HCT116 (cell line): ENCODE results near the gene OLFML2A. TPM values are rescaled to one million over a fixed set of nuclear protein-coding genes. Genes with fewer than 3 reads are reported as not detected.

Experiments
- ATAC-seq: fragments of 200-7000 bp; cut with Tn5 transposase; 2 replicates; pipeline ENCODE4 v1.9.1; 2020; ENCODE audit warnings: mild to moderate bottlenecking, moderate library complexity
- BruUV-seq: library from RNA; stranded (reverse); fragments of 400-500 nt; replicated peaks from 2 replicates; lab custom pipeline; 2021; lab: Mats Ljungman, UMichigan
- CTCF ChIA-PET: fragments of 300-600 bp; sonication (Branson Sonifier 250); formaldehyde crosslinking; loops from one replicate; lab custom pipeline; 2021; ENCODE audit warnings: antibody characterized with exemption; lab: Charles Lee
- POLR2A ChIA-PET: fragments of 300-600, 350-600 bp; sonication (Branson Sonifier 250); formaldehyde crosslinking; loops from one replicate; lab custom pipeline; 2021; ENCODE audit warnings: antibody characterized with exemption; lab: Charles Lee
- RAD21 ChIA-PET, 2 experiments: fragments of 300-600 bp; sonication (Branson Sonifier 250); formaldehyde crosslinking; loops; one replicate each; lab custom pipeline; 2023; ENCODE audit warnings: low total read pairs in 2 of 2; ENCODE audit not compliant: uncharacterized antibody in 2 of 2, unreplicated experiment in 2 of 2, low non-redundant PET in 1 of 2; lab: Charles Lee
- DNase-seq: peaks from one replicate; pipeline ENCODE4 v3.0.0-alpha.2; 2010; ENCODE audit warnings: low read depth, low spot score
- H2AFZ ChIP-seq: fragments of 200-600 bp; shearing (Covaris generic), sonication (generic); 2 replicates; pipeline ENCODE4 v1.6.1; 2017; ENCODE audit warnings: low read depth, mixed run types, mixed read lengths, antibody characterized with exemption, low read length; ENCODE audit not compliant: poor library complexity, severe bottlenecking
- H3K27ac ChIP-seq: 2 replicates; pipeline ENCODE4 v1.5.1; 2012; ENCODE audit warnings: low read depth, low read length
- H3K27me3 ChIP-seq: fragments of 200-600 bp; sonication (generic); 2 replicates; pipeline ENCODE4 v1.6.1; 2016; ENCODE audit warnings: mixed run types, low read length, mixed read lengths; ENCODE audit not compliant: insufficient read depth
- H3K36me3 ChIP-seq, 2 experiments: fragments of 200-500 bp in 1 of 2; fragments of 200-600 bp in 1 of 2; sonication (Bioruptor generic) in 1 of 2; sonication (generic) in 1 of 2; 2 replicates each; pipeline versions ENCODE4 v1.5.1 to v1.6.1; 2014 to 2016; ENCODE audit warnings: low read length in 2 of 2, inconsistent platforms in 1 of 2, mixed read lengths in 1 of 2, mixed run types in 1 of 2; ENCODE audit not compliant: insufficient read depth in 2 of 2, control insufficient read depth in 1 of 2
- H3K4me1 ChIP-seq, 2 experiments: fragments of 200-600 bp in 1 of 2; sonication (generic) in 1 of 2; 2 replicates each; pipeline versions ENCODE4 v1.5.1 to v1.6.1; 2012 to 2017; ENCODE audit warnings: low read length in 2 of 2, inconsistent platforms in 1 of 2, mild to moderate bottlenecking in 1 of 2, mixed read lengths in 1 of 2, mixed run types in 1 of 2, moderate library complexity in 1 of 2; ENCODE audit not compliant: insufficient read depth in 2 of 2, control insufficient read depth in 1 of 2
- H3K4me2 ChIP-seq: fragments of 200-600 bp; sonication (generic); 2 replicates; pipeline ENCODE4 v1.6.1; 2017; ENCODE audit warnings: mixed run types, low read length, mixed read lengths
- H3K4me3 ChIP-seq, 2 experiments: fragments of 200-600 bp in 1 of 2; sonication (generic) in 1 of 2; replicated peaks in 1 of 2; 2 replicates each; pipeline ENCODE4 v1.5.1; 2011 to 2016; ENCODE audit warnings: low read length in 2 of 2, control low read depth in 1 of 2, low read depth in 1 of 2, mild to moderate bottlenecking in 1 of 2, mixed read lengths in 1 of 2, mixed run types in 1 of 2
- H3K79me2 ChIP-seq: fragments of 200-600 bp; sonication (generic); 2 replicates; pipeline ENCODE4 v1.6.1; 2017; ENCODE audit warnings: mild to moderate bottlenecking, mixed run types, low read length, moderate library complexity, mixed read lengths; ENCODE audit not compliant: insufficient read depth
- H3K9ac ChIP-seq: fragments of 200-600 bp; sonication (generic); 2 replicates; pipeline ENCODE4 v1.6.1; 2016; ENCODE audit warnings: low read length, mixed read lengths
- H3K9me2 ChIP-seq: fragments of 200-600 bp; sonication (generic), shearing (Covaris generic); 2 replicates; pipeline ENCODE4 v1.6.1; 2017; ENCODE audit warnings: mixed run types, mild to moderate bottlenecking, moderate library complexity; ENCODE audit not compliant: insufficient read depth
- H3K9me3 ChIP-seq, 2 experiments: fragments of 200-500 bp in 1 of 2; fragments of 200-600 bp in 1 of 2; sonication (Bioruptor generic) in 1 of 2; sonication (generic) in 1 of 2; 2 replicates each; pipeline ENCODE4 v1.6.1; 2014 to 2017; ENCODE audit warnings: low read length in 2 of 2, mixed read lengths in 2 of 2, inconsistent platforms in 1 of 2, low read depth in 1 of 2, mild to moderate bottlenecking in 1 of 2, mixed run types in 1 of 2, moderate library complexity in 1 of 2; ENCODE audit not compliant: control insufficient read depth in 1 of 2, insufficient read depth in 1 of 2
- H4K20me1 ChIP-seq: fragments of 200-600 bp; sonication (generic), shearing (Covaris generic); 2 replicates; pipeline ENCODE4 v1.6.1; 2017; ENCODE audit warnings: mixed run types, mild to moderate bottlenecking, moderate library complexity; ENCODE audit not compliant: insufficient read depth
- CEBPB ChIP-seq: IDR thresholded peaks from 2 replicates; pipeline ENCODE4 v1.6.1; 2012; ENCODE audit warnings: low read depth
- CTCF ChIP-seq, 3 experiments: fragments of 200-600 bp in 1 of 3; sonication (generic) in 1 of 3; IDR thresholded peaks in 2 of 3; conservative IDR thresholded peaks in 1 of 3; 2 replicates each; pipeline ENCODE4 v1.5.1; 2012 to 2017; ENCODE audit warnings: low read depth in 2 of 3, low read length in 2 of 3, antibody characterized with exemption in 1 of 3, borderline replicate concordance in 1 of 3, control low read depth in 1 of 3, mild to moderate bottlenecking in 1 of 3, mixed read lengths in 1 of 3, mixed run types in 1 of 3, moderate library complexity in 1 of 3; ENCODE audit not compliant: insufficient read depth in 1 of 3
- EGR1 ChIP-seq: IDR thresholded peaks from 2 replicates; pipeline ENCODE4 v1.6.1; 2012; ENCODE audit warnings: low read depth
- ELF1 ChIP-seq: IDR thresholded peaks from 2 replicates; pipeline ENCODE4 v1.6.1; 2012; ENCODE audit warnings: low read depth, borderline replicate concordance
- FOSL1 ChIP-seq: IDR thresholded peaks from 2 replicates; pipeline ENCODE4 v1.6.1; 2012; ENCODE audit warnings: low read depth
- MAX ChIP-seq: IDR thresholded peaks from 2 replicates; pipeline ENCODE4 v1.6.1; 2012
- POLR2A ChIP-seq: IDR thresholded peaks from 2 replicates; pipeline ENCODE4 v1.7.0; 2011; ENCODE audit warnings: borderline replicate concordance; ENCODE audit not compliant: insufficient read depth, insufficient read length; ENCODE audit errors: extremely low read depth
- RAD21 ChIP-seq: IDR thresholded peaks from 2 replicates; pipeline ENCODE4 v1.6.1; 2012; ENCODE audit warnings: low read depth, mild to moderate bottlenecking
- REST ChIP-seq: IDR thresholded peaks from 2 replicates; pipeline ENCODE4 v1.6.1; 2012; ENCODE audit warnings: low read depth
- SIN3A ChIP-seq: IDR thresholded peaks from 2 replicates; pipeline ENCODE4 v1.6.1; 2012; ENCODE audit warnings: low read depth
- SRF ChIP-seq: IDR thresholded peaks from 2 replicates; pipeline ENCODE4 v1.6.1; 2012; ENCODE audit warnings: low read depth
- YY1 ChIP-seq: IDR thresholded peaks from 2 replicates; pipeline ENCODE4 v1.6.1; 2011; ENCODE audit warnings: low read length, low read depth, moderate library complexity, mild to moderate bottlenecking; ENCODE audit not compliant: insufficient replicate concordance; ENCODE audit errors: extremely low read depth
- ZNF274 ChIP-seq: fragments of 200-500 bp; sonication (Bioruptor generic); IDR thresholded peaks from 2 replicates; pipeline ENCODE4 v1.6.1; 2014; ENCODE audit warnings: mild to moderate bottlenecking, low read depth, low read length, inconsistent platforms
- intact Hi-C: fragments of 100-400 bp; cut with micrococcal nuclease; formaldehyde crosslinking; loops from 2 replicates; pipeline ENCODE4 v1.10.0; 2022
- total RNA-seq: library from RNA; stranded (reverse); gene quantifications from one replicate; pipeline ENCODE4 v1.2.1, GENCODE V29; 2021; ENCODE audit not compliant: unreplicated experiment

OLFML2A gene
- total RNA-seq, 1 experiment from 2014 or later = 6.3 TPM

GRCh38 chr9:124783830-124784229, 6.9 kb downstream of the OLFML2A start (continued):
- TF ChIP-seq REST (no peak), EGR1 (no peak), SIN3A (no peak), RAD21 (no peak), MAX (no peak), FOSL1 (no peak), ZNF274 (no peak)
- TF ChIP-seq, all 23 proteins: peak for 0

GRCh38 chr9:124784509-124784908, 7.6 kb downstream of the OLFML2A start:
- Histone ChIP-seq H3K36me3 (no peaks in the 10 kb centered on the region), H3K4me1 (peaks cover 3 to 12% of the 10 kb centered on the region in 2 experiments; a peak in 3 of 4 replicates), H3K9me3 (no peaks in the 10 kb centered on the region), H3K27ac (no peak overlapping the region), H3K4me3 (no peak overlapping the region), H3K9ac (no peak overlapping the region), H3K4me2 (no peak overlapping the region), H2AFZ (no peak overlapping the region), H4K20me1 (no peaks in the 10 kb centered on the region), H3K79me2 (no peaks in the 10 kb centered on the region), H3K27me3 (no peaks in the 10 kb centered on the region), H3K9me2 (no peaks in the 10 kb centered on the region)
- RAD21 ChIA-PET = no interaction called here
- no peak for TF ChIP-seq YY1
- TF ChIP-seq CEBPB = no peak
- no peak for TF ChIP-seq RAD21
- TF ChIP-seq POLR2A = no peak
- no peak for TF ChIP-seq CTCF (IDR thresholded peaks at IDR 0.05 in 2 of 3, conservative IDR thresholded peaks at IDR 0.05 in 1 of 3; ENCODE audit: borderline replicate concordance in 1 of 3, insufficient read depth in 1 of 3, low read depth in 2 of 3, low read length in 2 of 3)
- TF ChIP-seq ELF1 = no peak
- TF ChIP-seq SRF = no peak
- no peak for TF ChIP-seq FOSL1
- CTCF ChIA-PET = interaction anchor here (0.7 kb wide), 1 partner anchor 10 kb away, joined by 4 read pairs; no protein-coding TSS in a partner anchor
- no TSS peak for BruUV-seq
- intact Hi-C loops = no loop called here
- ATAC-seq (no peak), DNase-seq (no peak)
- POLR2A ChIA-PET = no interaction called here
